Hepatic stellate cell (primary cell): ENCODE results near the gene CMTM1.
"Not testable (repeated sequence)": the region's sequence is repeated elsewhere in the genome, so short reads cannot be mapped to it uniquely, and the experiment has no call there.

Experiments used
- DNase-seq: peaks from one replicate; pipeline ENCODE4 v3.0.0; 2011; ENCODE audit warnings: low spot score

Gene CMTM1

DNA sequence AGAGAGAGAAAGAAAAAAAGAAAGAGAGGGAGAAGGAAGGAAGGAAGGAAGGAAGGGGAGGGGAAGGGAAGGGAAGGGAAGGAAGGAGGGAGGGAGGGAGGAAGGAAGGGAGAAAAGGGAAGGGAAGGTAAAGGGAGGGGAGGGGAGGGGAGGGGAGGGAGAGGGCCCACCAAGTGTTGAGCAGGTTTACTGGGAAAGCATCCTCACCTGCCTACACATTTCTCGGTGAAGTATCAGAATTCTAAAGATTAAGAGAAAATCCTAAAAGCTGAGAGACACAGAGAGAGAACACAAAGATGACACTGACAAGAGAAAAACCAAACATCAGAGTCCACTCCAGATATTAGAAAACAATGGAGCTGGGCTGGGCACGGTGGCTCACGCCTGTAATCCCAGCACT, 26.0 kb downstream of the CMTM1 start:
- DNase-seq, result no peak

GRCh38 chr16:66592814-66593213, 26.6 kb downstream of the CMTM1 start:
- DNase-seq, result no peak

DNA sequence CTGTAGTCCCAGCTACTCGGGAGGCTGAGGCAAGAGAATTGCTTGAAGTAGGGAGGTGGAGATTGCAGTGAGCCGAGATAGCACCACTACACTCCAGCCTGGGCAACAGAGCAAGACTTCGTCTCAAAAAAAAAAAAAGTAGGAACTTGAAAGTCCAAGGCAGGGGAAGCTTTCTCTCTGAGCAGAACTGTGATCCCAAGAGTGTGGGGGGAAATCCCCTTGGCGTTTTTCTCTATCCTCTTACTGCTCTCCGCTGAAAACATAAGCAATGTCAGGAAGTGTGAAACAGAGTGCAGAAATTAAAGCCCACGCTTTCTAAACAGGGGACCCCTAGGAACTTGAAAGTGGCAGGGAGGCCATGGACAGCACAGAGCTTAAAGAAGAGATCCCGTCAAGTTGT, 28.5 kb downstream of the CMTM1 start:
- no peak for DNase-seq

DNA sequence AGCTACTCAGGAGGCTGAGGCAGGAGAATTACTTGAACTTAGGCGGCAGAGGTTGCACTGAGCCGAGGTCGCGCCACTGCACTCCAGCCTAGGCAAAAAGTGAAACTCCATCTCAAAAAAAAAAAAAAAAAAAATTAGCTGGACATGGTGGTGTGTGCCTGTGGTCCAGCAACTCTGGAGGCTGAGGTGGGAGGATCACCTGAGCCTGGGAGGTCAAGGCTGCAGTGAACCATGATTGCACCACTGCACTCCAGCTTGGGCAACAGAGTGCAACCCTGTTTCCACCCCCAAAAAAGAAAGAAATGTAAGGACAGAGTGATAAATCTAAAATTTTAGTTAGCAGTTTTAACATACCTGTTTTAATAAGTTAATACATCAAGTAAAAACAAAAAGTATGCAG, 30.3 kb downstream of the CMTM1 start:
- not testable (repeated sequence) for DNase-seq

DNA sequence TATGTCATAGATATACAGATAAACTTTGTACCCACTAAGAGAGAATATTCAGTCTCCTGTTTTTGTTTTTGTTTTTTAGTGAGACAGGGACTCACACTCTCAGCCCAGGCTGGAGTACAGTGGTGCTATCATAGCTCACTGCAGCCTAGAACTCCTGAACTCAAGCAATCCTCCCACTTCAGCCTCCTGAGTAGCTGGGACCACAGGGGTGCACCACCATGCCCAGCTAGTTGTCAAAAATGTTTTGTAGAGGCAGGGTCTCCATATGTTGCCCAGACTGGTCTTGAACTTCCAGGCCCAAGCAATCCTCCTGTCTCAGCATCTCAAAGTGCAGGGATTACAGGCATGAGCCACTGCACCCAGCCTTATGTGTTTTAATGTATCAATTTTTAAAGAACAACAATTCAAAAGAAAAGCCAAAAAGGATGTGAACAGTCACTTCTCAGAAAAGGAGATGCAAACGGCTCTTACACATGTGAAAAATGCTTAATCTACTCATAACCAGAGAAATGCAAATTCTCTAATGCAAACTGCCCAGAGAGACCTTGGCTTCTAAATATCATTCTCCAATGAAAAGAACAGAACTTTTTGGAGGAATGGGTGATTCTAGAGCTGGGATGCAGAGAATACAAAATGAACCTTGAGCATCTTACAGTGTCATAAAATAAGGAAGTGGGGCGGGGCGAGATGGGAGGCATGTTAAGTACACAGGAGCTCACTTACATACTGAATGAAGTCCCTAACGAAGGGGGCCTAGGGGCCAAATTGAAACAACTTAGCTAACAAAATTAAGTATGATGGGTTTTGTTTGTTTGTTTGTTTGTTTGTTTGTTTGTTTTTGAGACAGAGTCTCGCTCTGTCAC, 31.0 kb downstream of the CMTM1 start:
- DNase-seq, result no peak

- DNase-seq, result no peak
Observed at GRCh38 chr16:66598111-66598510, 31.9 kb downstream of the CMTM1 start.

DNA sequence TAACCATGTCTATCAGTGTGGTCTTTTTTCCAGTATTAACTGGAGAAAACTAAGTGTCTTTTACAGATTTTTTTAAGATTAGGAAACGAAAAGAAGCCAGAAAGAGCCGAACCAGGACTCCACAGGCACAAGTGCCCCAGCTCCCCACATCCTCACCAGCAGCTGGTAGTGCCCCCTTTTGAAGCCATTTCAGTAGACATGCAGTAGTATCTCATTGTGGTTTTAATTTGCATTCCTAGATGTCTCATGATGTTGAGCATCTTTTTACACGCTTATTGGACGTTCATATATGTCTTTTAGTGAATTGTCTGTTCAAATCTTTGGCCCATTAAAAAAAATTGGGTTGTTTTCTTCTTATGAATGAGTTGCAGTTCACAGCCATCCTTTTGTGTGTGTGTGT, 33.5 kb downstream of the CMTM1 start:
- no peak for DNase-seq

DNA sequence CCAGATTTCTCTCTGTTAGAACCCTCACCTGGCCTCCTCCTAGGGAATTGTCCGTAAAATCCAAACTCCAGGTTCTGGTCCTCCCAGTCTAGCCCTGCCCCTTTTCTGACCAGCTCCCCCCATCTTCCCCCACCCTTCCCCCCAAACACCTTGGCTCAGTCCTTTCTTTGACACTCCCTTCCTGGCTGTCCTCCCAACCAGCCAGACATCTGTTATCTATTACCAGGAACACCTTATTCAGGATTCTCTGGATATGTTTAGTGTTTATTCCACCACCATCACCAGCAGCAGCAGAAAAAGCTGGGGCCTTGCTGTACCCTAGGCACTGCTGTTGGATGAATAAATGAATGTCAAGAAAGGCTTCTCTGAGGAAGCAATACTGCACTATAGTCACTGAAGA, 34.2 kb downstream of the CMTM1 start:
- no peak for DNase-seq

DNA sequence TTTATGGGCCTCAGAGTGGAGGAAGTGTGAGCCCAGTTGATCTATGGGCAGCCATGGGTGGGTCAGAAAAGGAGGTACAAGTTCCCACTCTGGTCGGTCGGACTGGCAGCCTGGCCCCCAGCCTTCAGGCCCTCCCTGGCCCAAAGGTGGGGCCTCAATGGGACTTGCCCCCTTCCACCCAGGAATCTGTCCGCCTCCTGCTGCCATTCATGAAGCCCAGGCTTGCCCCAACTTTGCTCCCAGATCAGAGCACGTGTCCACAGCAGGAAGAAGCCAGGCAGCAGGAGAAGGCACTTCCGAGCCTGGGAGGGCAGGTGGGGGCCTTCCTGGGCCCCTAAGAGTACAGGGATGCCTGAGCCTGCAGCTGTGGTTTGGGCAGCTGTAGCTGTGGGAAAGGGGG, 35.2 kb downstream of the CMTM1 start:
- no peak for DNase-seq

DNA sequence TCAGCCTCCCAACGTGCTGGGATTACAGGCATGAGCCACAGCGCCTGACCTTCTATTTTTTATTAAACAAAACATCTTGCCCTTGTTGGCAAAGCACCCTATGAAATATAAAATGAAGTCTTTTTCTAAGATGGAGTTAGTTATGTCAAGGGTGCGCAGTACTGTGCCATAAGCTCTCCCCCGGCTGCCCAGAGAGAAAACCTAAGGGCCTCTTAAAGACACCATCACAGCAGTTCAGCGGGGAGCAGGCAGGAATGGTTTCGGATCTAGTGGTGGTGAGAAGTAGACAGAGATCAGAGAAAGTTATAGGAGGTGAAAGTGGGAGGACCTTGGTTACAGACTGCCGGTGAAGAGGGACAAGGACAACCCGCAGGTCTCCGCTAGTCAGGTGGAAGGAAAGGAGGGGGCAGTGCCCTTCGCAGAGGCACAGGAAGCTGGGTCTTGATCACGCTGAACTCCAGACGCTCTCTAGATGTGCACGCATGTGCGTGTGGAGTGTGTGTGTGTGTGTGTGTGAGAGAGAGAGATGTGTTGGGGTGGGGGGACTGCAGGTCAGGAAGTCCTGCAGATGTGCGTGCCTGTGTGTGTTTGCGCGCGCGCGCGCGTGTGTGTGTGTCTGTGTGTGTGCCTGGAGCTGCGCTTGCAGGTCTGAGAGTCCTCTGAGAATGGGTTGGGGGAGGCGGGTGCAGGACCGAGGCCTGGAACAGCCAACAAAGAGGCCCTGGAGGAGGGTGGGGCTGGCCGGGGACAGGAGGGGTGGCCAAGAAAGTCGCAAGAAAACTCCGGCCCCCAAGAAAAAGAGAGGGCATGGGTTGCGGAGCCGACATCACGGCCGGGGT, 37.5 kb downstream of the CMTM1 start:
- DNase-seq, result peak; percentile 69

DNA sequence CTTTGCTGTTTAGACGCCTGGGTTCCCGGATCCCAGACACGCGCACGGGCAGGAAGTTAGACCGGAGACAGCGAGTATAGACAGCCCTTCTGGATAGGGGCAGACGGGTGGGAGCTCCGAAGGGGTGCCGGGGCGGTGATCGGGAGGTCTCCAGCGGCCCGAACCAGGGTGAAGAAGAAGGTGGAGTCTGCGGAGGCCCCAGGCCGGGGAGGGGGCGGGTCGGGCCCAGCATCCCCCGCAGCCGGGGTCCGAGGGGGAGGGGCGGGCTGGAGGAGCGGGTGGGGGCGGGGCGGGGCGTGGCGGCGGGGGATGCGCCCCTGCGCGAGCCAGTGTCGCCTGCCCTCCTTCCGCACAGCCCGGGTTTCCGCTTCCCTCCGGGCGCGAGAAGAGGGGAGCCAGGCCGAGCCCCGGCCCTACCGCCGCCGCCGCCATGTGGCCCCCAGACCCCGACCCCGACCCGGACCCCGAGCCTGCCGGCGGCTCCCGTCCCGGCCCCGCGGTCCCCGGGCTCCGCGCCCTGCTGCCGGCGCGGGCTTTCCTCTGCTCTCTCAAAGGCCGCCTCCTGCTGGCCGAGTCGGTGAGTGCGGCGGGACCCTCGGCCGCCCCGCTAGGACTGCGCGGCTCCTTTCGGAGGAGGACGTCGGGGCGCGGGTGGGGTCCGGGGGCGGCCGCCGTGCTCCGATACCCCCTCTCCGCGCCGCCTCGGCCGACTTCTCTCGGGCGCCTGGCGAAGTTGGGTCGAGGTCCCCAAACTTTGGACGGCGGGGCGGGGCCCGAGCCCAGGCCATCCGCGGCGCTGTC, 38.3 kb downstream of the CMTM1 start, which contains the start of gene CMTM3:
TSS of gene CMTM3 (plus strand) at position 329 of the 801 bp plus-strand sequence. CDS start at position 431, 102 bp downstream.
- peak; percentile 79 for DNase-seq

DNA sequence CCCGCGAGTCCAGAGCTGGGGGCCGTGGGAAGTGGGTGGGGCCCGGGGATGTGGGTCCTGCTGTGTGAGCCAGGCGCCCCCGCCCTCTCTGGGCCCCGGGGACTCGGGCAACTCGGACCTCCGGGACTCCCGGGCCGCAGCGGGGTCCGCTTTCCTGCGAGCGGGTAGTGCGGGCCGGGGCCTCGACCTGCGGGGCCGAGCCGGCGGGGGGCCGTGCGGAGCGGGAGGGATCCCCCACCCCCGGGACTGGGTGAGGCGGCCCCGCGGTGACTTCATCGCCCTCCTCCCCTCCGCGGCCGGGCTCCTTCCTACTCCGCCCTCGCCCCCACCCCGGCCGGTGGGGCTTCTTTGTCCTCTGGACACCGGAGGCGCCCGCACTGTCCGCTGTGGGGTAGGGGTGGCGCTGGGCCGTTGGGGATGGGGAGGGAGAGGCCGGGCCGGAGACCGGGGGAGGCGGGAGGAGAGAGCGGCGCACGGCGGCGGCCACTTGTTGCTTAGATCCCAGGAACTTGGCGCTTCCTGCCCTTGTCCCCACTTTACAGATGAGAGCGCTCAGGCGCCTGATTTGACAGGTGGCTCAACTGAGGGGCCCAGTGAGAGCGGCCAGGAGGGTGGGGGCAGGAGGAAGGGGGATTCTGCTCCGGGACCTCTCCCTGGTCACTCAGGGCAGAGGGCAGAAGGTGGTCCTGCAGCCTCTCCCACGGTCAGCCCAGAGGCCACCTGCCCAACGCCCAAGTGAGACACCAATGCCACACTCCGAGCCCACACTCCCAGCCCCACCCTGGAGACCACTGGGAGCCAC, 39.1 kb downstream of the CMTM1 start:
- peak; percentile 77 for DNase-seq

DNA sequence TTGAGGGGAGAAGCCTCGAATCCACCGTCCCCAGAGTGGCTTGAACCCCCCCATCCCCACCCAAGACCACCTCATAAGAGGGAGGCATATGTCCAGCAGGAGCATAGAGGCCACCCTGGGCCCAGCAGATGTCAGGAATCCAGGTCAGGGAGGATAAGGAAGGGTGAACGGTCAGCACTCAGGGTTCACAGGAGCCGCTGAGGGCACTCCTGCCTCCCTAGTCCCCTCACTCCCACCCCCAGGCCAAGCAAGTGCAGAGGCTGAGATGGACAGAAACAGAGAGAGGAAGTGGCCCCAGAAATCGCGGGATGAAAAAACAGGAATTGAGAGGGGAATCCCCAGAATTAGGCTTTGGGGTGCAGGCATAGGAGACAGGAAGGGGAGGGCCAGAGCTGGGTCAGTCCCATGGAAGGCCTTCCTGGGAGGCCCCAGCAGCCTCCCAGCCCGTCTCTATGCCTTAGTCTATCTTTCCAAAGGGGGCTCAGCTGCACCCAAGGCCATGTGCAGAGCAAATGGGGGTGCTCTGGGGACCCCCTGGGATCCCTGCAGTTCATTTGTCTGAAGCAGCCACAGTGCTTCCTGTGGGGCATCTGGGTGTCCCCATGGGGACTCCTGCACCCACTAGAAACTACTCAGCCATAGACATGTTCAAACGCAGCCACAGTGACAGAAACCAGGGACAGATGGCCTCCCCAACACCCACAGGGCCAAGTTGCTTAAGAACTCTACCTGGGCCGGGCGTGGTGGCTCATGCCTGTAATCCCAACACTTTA, 39.9 kb downstream of the CMTM1 start:
- no peak for DNase-seq

- peak; percentile 93 for DNase-seq
Observed at GRCh38 chr16:66608241-66609138, 42.3 kb downstream of the CMTM1 start.

- DNase-seq, result no peak
Observed at GRCh38 chr16:66609139-66609510, 42.9 kb downstream of the CMTM1 start.

DNA sequence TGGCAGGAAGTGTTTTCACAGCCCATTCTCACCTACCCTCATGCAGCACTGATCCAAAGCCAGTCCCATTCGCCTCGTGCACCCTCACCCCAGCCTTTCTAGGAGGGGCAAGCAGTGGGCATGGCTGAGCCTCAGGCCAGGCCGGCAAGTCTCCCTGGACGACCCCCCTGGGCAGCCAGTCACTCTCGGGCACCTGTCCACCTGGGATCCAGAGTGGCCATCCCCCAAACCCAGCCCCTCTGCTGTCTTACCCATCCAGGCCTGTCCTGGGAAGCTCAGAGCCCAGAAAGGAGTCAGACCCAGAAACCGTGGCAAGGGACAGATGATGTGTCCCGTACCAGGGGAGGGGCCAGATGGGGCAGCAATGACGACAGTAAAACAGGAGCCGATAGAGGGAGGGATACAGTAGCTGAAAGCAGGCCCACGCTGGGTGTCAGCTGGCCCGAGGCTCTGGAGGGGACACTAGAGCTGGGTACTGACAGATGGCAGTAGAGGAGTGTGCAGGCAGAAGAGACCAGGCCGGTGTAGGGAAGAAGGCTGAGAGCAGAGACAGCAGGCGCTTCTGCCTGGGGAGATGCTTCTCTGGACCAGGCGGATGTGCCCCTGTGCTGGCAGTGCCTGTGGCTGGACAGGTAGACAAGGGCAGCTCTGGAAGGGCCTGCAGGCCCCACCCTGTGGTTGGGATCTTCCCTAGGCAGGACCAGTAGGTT, 44.0 kb downstream of the CMTM1 start:
- no peak for DNase-seq

GRCh38 chr16:66611911-66612310, 45.7 kb downstream of the CMTM1 start:
- not testable (repeated sequence) for DNase-seq

DNA sequence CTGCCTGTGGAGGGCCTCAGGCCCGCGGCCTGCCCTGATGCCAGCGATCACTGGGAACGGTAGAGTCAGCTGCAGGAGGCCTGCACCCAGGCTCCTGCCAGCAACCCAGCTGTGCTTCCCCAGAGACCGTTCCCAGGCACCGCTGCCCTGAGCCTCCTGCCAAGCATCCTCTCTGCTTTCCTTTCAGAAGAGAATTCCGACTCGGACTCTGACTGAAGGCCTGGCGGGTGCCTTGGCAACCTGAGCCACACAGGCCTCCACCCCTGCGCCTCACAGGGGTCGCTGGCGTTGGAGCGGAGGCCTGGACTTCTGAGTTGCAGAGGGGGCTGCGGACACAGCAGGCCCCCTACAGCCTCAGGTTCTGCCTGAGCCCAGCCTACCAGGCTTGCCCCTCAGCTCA, 46.2 kb downstream of the CMTM1 start:
- no peak for DNase-seq
